ENCODE results near the gene BSCL2. TPM values are rescaled to one million over a fixed set of nuclear protein-coding genes. Genes with fewer than 3 reads are reported as not detected.

Gene BSCL2
- total RNA-seq, 1 experiment from 2014 or later, result 77.4 TPM

- peak overlapping the region; percentile 99 for H3K4me2 ChIP-seq (ENCODE audit: insufficient read depth, insufficient read length, low read length)
- H3K27ac Mint-ChIP-seq, result peak overlapping the region; percentile 99 to 100 (median 100)
- H3K4ac ChIP-seq (ENCODE audit: low read depth, low read length), result no peak overlapping the region
- no peak overlapping the region for H4K8ac ChIP-seq (replicated peaks; ENCODE audit: insufficient read length, low read depth, low read length)
- peaks cover 25% of the 10 kb centered on the region for H3K23me2 ChIP-seq (ENCODE audit: insufficient read length, low read depth, low read length, poor library complexity, severe bottlenecking)
- TF ChIP-seq, protein P1, sequence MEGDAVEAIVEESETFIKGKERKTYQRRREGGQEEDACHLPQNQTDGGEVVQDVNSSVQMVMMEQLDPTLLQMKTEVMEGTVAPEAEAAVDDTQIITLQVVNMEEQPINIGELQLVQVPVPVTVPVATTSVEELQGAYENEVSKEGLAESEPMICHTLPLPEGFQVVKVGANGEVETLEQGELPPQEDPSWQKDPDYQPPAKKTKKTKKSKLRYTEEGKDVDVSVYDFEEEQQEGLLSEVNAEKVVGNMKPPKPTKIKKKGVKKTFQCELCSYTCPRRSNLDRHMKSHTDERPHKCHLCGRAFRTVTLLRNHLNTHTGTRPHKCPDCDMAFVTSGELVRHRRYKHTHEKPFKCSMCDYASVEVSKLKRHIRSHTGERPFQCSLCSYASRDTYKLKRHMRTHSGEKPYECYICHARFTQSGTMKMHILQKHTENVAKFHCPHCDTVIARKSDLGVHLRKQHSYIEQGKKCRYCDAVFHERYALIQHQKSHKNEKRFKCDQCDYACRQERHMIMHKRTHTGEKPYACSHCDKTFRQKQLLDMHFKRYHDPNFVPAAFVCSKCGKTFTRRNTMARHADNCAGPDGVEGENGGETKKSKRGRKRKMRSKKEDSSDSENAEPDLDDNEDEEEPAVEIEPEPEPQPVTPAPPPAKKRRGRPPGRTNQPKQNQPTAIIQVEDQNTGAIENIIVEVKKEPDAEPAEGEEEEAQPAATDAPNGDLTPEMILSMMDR (conservative IDR thresholded peaks at IDR 0.05), result no peak
- H2BK5ac ChIP-seq (ENCODE audit: insufficient read length, low read length), result no peak overlapping the region
- no peak overlapping the region for H2BK15ac ChIP-seq (ENCODE audit: low read depth, low read length)
- no peak overlapping the region for H4K5ac ChIP-seq (ENCODE audit: insufficient read length, low read depth, low read length)
- H3K56ac ChIP-seq (ENCODE audit: insufficient read length, low read depth, low read length), result no peak overlapping the region
- no peak overlapping the region for H3K14ac ChIP-seq (ENCODE audit: insufficient read depth, low read length)
- peak overlapping the region; percentile 45 for H3K18ac ChIP-seq (ENCODE audit: insufficient read length, low read depth, low read length)
- H4K91ac ChIP-seq (ENCODE audit: insufficient read length, low read depth, low read length), result no peak overlapping the region
- H3K27me3 Mint-ChIP-seq (ENCODE audit: low read depth), result no peaks in the 10 kb centered on the region
- no peak overlapping the region for H2BK120ac ChIP-seq (ENCODE audit: low read depth, low read length, poor library complexity, severe bottlenecking)
- H3K79me2 ChIP-seq (ENCODE audit: insufficient read depth, low read length), result peaks cover 30% of the 10 kb centered on the region
- H2BK12ac ChIP-seq (ENCODE audit: insufficient read length, low read depth, low read length), result no peak overlapping the region
- no peak overlapping the region for H2AK5ac ChIP-seq (ENCODE audit: insufficient read length, low read length)
- H3K79me1 ChIP-seq (ENCODE audit: insufficient read depth, low read depth, low read length, poor library complexity, severe bottlenecking), result peaks cover 6% of the 10 kb centered on the region
- peak overlapping the region; percentile 96 for H3K27ac ChIP-seq (ENCODE audit: insufficient read length, low read depth, low read length)
- peak overlapping the region; percentile 89 to 95 for H3K4me3 Mint-ChIP-seq
- H3K9ac ChIP-seq (ENCODE audit: extremely low read depth, insufficient read length, low read length), result peak overlapping the region; percentile 93
- no CpG with 5 or more reads among the region's 20 CpGs for WGBS (ENCODE audit: extremely low coverage, insufficient read length, low lambda C conversion rate)
- no peaks in the 10 kb centered on the region for H3K27me3 ChIP-seq (ENCODE audit: insufficient read depth, low read length)
- peak; percentile 93 for DNase-seq
- H4K20me1 ChIP-seq (ENCODE audit: control insufficient read depth, insufficient read depth, insufficient read length), result no peaks in the 10 kb centered on the region
- H3K4me1 ChIP-seq (ENCODE audit: insufficient read depth, low read length), result no peaks in the 10 kb centered on the region
- no peak overlapping the region for H3K23ac ChIP-seq (ENCODE audit: insufficient read length, low read depth, low read length)
- no peaks in the 10 kb centered on the region for H3K9me3 ChIP-seq (ENCODE audit: control insufficient read depth, low read depth, low read length)
- H3K36me3 Mint-ChIP-seq (ENCODE audit: insufficient read depth in 1 of 3, low read depth in 3 of 3), result peaks cover 20 to 43% (median 35%) of the 10 kb centered on the region in 3 experiments
- no peak overlapping the region for H3T11ph ChIP-seq (ENCODE audit: low read length)
- no peak overlapping the region for H2AFZ ChIP-seq (ENCODE audit: low read length)
- H3K4me1 Mint-ChIP-seq, result peaks cover 20 to 27% of the 10 kb centered on the region in 2 experiments
- H2BK20ac ChIP-seq (ENCODE audit: low read depth, low read length, poor library complexity, severe bottlenecking), result no peak overlapping the region
- H3K9me3 Mint-ChIP-seq, result no peaks in the 10 kb centered on the region
These were observed 20.6 kb upstream of the BSCL2 start for GRCh38 chr11:62727872-62728170.
